Heart right ventricle (tissue), 16 donors: ENCODE results near the gene VAV1. TPM values are rescaled to one million over a fixed set of nuclear protein-coding genes. Genes with fewer than 3 reads are reported as not detected.
A peak's percentile ranks its signal among the peaks of the same experiment; 100 is the strongest.
"Not testable (repeated sequence)": the region's sequence is repeated elsewhere in the genome, so short reads cannot be mapped to it uniquely, and the experiment has no call there.

Source experiments
- ATAC-seq, 8 donors: fragments of 200-7000 bp; cut with Tn5 transposase; one replicate each; pipeline ENCODE4 v1.9.1; 2020; ENCODE audit warnings: mild to moderate bottlenecking in 8 of 8, moderate library complexity in 8 of 8, moderate number of reproducible peaks in 1 of 8
- DNase-seq, 2 donors: peaks; one replicate each; pipeline ENCODE4 v3.0.0-alpha.2; 2020
- H3K27ac ChIP-seq, 10 donors: fragments of 200-600 bp; sonication (generic) in 2 of 10; one replicate each; pipeline versions ENCODE4 v1.5.0 to v1.8.0; 2020 to 2022; ENCODE audit warnings: mild to moderate bottlenecking in 3 of 10
- H3K27me3 ChIP-seq, 7 donors: fragments of 200-600 bp; one replicate each; pipeline ENCODE4 v1.8.0; 2021 to 2022; ENCODE audit warnings: mild to moderate bottlenecking in 2 of 7
- H3K36me3 ChIP-seq, 9 donors: fragments of 200-600 bp; sonication (generic) in 1 of 9; one replicate each; pipeline versions ENCODE4 v1.5.0 to v1.8.0; 2020 to 2022; ENCODE audit warnings: mild to moderate bottlenecking in 2 of 9
- H3K4me1 ChIP-seq, 9 donors: fragments of 200-600 bp; sonication (generic) in 1 of 9; one replicate each; pipeline versions ENCODE4 v1.5.0 to v1.8.0; 2020 to 2022; ENCODE audit warnings: mild to moderate bottlenecking in 4 of 9
- H3K4me3 ChIP-seq, 10 donors: fragments of 200-600 bp; sonication (generic) in 2 of 10; one replicate each; pipeline versions ENCODE4 v1.5.0 to v1.8.0; 2020 to 2022; ENCODE audit warnings: mild to moderate bottlenecking in 7 of 10, moderate library complexity in 2 of 10
- H3K9me3 ChIP-seq, 11 donors: fragments of 200-600 bp in 10 of 11; sonication (generic) in 2 of 11; one replicate each; pipeline versions ENCODE4 v1.5.0 to v1.8.0; 2013 to 2022; ENCODE audit warnings: mild to moderate bottlenecking in 2 of 11, control low read depth in 1 of 11, moderate library complexity in 1 of 11
- WGBS, 2 donors: extraction: QIAGEN DNeasy Blood & Tissue Kit; methylation state at CpG; one replicate each; pipeline ENCODE4 v1.1.7; 2013; ENCODE audit warnings: inconsistent platforms in 1 of 2; 5-methylcytosine and 5-hydroxymethylcytosine counted together
- intact Hi-C, 10 donors: fragments of 100-400 bp; cut with DNase I; formaldehyde crosslinking; loops; one replicate each; pipeline versions ENCODE4 v1.11.1 to v1.14.2; 2022
- polyA plus RNA-seq, 2 donors: library from polyadenylated mRNA; stranded (reverse); fragments of 200-250 nt; gene quantifications; one replicate each; pipeline ENCODE4 v1.2.3, GENCODE V29; 2013
- total RNA-seq, 10 donors: library from RNA; stranded (reverse); fragmentation: NEBNext Ultra II Directional in 3 of 10; extraction: Animal tissue kit (Norgen Biotek cat#: 25700) in 3 of 10; gene quantifications; one replicate each; pipeline versions ENCODE4 v1.2.1 to v1.2.4, GENCODE V29; 2021 to 2023
- TF ChIP-seq, protein P1 (sequence below), 9 donors: fragments of 200-600 bp; sonication (generic) in 2 of 9; IDR thresholded peaks; one replicate each; pipeline versions ENCODE4 v1.5.0 to v1.8.0; 2021 to 2022; ENCODE audit warnings: antibody characterized with exemption in 9 of 9, mild to moderate bottlenecking in 5 of 9, moderate library complexity in 1 of 9
- donor health status: Arrhythmogenic right ventricular cardiomyopathy.
- donor health status: ischemic (EF 13 %, LVEDD 7.1; RV severe dilation, severe dysfunction).
- donor health status: healthy with polysubstance abuse.
- donor health status: DM: no; HTN: yes; CAD: no.
- donor health status: DM: no; HTN: no; CAD: no.
- donor health status: ischemic (EF 25% LVEDD 6.9; RV normal size, moderate dysfunction).
- donor health status: ischemic (EF 25% LVEDD 5.7; RV mildly dilated, moderate dysfunction).
- donor health status: healthy.
- donor health status: DM: yes; HTN: yes; CAD: no.
- donor health status: Ischemic cardiomyopathy.
- donor health status: ischemic (EF 35%, LVEDD 5.7; RV mildly dilated, moderate dysfunction).
- donor health status: nonischemic (EF 11% LVEDD 7.7; RV severe dilation, severe dysfunction).
- donor health status: DM: yes; HTN: yes; CAD: no.
- donor health status: PGD.
- donor health status: ischemic (EF 29% LVEDD 5.4; RV normal size, mild dysfunction).
- donor health status: nonischemic (EF 23%, LVEDD 6.1; RV moderate dilation, normal function).

The VAV1 gene
- total and polyA plus RNA-seq, 12 donors, result 0.45 to 11.0 (median 1.4) TPM

DNA sequence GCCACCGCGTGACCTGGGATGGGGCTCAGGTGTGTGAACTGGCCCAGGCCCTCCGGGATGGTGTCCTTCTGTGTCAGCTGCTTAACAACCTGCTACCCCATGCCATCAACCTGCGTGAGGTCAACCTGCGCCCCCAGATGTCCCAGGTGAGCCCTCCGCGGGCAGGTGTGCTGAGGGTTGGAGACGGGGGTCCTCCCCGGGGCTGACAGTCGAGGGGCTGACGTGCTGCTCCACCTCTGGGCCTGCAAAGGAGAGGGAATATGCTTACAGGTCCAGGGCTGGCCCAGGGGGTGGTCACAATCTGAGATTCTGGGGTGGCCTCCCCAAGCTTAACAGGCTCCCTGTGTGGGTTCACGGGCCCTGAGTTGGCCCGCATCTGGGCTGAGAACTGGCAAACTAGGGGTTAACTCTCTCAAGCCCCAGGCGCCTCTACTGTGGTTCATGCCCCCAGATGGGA is 386 bp downstream of the VAV1 start:
- TF ChIP-seq, protein P1, sequence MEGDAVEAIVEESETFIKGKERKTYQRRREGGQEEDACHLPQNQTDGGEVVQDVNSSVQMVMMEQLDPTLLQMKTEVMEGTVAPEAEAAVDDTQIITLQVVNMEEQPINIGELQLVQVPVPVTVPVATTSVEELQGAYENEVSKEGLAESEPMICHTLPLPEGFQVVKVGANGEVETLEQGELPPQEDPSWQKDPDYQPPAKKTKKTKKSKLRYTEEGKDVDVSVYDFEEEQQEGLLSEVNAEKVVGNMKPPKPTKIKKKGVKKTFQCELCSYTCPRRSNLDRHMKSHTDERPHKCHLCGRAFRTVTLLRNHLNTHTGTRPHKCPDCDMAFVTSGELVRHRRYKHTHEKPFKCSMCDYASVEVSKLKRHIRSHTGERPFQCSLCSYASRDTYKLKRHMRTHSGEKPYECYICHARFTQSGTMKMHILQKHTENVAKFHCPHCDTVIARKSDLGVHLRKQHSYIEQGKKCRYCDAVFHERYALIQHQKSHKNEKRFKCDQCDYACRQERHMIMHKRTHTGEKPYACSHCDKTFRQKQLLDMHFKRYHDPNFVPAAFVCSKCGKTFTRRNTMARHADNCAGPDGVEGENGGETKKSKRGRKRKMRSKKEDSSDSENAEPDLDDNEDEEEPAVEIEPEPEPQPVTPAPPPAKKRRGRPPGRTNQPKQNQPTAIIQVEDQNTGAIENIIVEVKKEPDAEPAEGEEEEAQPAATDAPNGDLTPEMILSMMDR (IDR thresholded peaks at IDR 0.05), result no peak
- DNase-seq (no peak), ATAC-seq (no peak)
- peaks cover 0 to 25% (median 11%) of the 10 kb centered on the region in 7 donors for H3K27me3 ChIP-seq
- intact Hi-C loops, result no loop called here
- no peaks in the 10 kb centered on the region for H3K9me3 ChIP-seq
- H3K4me3 ChIP-seq, result peak overlapping the region in 8 of 10 donors; percentile 21 to 78 (median 42)
- H3K4me1 ChIP-seq, result peaks cover 0 to 29% (median 0%) of the 10 kb centered on the region in 9 donors
- WGBS, 2 donors, result 69 to 71% methylated on average over 14 of the region's 14 CpGs
- H3K36me3 ChIP-seq, result no peaks in the 10 kb centered on the region
- H3K27ac ChIP-seq, result peak overlapping the region in 7 of 10 donors; percentile 5 to 94 (median 35)

DNA sequence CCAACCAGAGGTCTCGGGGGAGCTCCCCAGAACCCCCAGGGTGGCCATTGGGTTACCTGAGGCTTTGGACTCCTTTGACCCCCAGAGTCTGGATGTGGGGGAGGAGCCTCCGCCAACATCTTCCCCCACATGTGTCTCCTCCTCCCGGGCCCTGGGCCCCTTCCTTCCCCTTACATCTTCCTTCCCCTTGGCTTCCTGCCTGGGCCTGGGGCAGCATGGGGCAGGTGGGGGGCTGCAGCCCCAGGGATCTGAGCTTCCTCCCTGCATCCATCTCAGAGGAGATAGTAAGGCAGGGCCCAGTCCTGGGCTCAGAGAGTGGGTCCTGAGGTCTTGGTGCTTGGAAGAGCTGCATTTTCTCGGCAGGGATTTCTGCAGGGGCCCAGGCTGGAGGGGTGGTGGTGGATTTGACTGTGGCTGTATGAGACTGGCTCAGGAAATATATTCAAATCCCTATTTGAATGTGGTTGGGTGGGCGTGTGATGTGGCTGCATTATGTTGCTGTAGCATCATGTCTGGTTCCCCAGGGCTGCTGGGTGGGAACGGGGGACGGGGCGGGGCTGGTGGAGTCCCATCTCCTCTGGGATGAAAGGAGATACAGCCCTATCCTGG is 919 bp downstream of the VAV1 start:
- Histone ChIP-seq H3K4me1 (peaks cover 0 to 29% (median 0%) of the 10 kb centered on the region in 9 donors), H3K27me3 (peaks cover 0 to 19% (median 8%) of the 10 kb centered on the region in 7 donors), H3K27ac (peak overlapping the region in 5 of 10 donors; percentile 5 to 94 (median 40)), H3K36me3 (no peaks in the 10 kb centered on the region), H3K9me3 (no peaks in the 10 kb centered on the region), H3K4me3 (peak overlapping the region in 8 of 10 donors; percentile 21 to 78 (median 42))
- intact Hi-C loops, result no loop called here
- TF ChIP-seq, protein P1 (IDR thresholded peaks at IDR 0.05), result no peak
- 41% methylated on average over 8 of the region's 8 CpGs for WGBS, 2 donors
- ATAC-seq (peak; percentile 46 to 83 (median 70)), DNase-seq (peak in 1 of 2 donors; percentile 38)

DNA sequence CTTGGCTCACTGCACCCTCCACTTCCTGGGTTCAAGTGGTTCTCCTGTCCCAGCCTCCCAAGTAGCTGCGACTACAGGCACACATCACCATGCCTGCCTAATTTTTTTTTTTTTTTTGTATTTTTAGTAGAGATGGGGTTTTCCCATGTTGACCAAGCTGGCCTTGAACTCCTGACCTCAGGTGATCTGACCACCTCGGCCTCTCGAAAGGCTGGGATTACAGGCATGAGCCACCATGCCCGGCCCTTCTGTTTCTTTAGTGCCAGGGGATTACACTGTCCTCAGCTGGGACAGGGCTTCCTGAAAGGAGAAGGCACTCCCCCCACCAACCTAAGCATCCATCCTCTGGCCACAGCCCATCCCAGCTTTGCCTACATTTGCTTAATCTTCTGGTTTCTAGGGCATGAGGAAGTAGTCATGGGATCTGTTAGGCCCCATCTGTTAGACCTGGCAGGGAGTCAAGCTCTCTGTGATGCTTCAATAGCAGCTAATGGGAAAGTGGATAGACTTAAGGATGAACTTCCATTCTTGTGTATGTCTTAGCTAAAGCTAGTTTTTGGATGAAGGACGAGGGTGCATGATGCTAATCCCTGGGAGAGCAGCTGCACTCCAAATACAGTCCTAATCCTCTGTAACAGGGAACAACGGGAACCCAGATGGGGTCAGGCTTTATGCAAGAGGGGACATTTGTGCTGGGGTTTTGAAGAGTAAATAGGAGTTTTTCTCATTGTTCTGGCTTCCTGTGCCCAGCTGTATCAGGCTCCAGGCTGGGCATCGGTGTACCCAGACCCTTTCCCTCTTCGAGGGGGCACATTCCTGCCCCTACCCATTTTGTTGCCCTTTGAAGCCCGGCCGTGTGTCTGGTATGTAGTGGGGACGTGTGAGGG is 2.6 kb downstream of the VAV1 start:
- peak in 1 of 8 donors; percentile 23 for ATAC-seq
- H3K27me3 ChIP-seq, result peaks cover 0 to 14% (median 0%) of the 10 kb centered on the region in 7 donors

DNA sequence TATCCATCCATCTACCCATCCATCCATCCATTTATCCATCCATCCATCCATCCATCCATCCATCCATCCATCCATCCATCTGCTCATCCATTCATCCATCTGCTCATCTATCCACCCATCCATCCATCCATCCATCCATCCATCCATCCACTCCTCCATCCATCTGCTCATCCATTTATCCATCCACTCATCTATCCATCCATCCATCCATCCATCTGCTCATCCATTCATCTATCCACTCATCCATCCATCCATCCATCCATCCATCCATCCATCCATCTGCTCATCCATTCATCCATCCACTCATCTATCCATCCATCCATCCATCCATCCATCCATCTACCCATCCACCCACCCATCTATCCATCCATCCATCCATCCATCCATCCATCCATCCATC is 3.5 kb downstream of the VAV1 start:
- Histone ChIP-seq H3K27me3 (peaks cover 0 to 11% (median 0%) of the 10 kb centered on the region in 7 donors), H3K4me1 (peaks cover 0 to 23% (median 0%) of the 10 kb centered on the region in 9 donors)
- DNase-seq, H3K36me3 ChIP-seq, H3K27ac ChIP-seq, ATAC-seq, intact Hi-C loops, H3K9me3 ChIP-seq, H3K4me3 ChIP-seq: not testable (repeated sequence)

More for the DNA sequence above, 2.6 kb downstream of the VAV1 start:
- Histone ChIP-seq H3K4me1 (peaks cover 0 to 23% (median 0%) of the 10 kb centered on the region in 9 donors), H3K4me3 (peak overlapping the region in 1 of 10 donors; percentile 12), H3K27ac (peak overlapping the region in 1 of 10 donors; percentile 47), H3K9me3 (no peaks in the 10 kb centered on the region), H3K36me3 (no peaks in the 10 kb centered on the region)
- DNase-seq, result no peak
- intact Hi-C loops, result loop anchor here in 1 of 10 donors (1.0 kb wide), 1 partner anchor 46 kb away; no protein-coding TSS in a partner anchor
- TF ChIP-seq, protein P1 (IDR thresholded peaks at IDR 0.05), result no peak
- WGBS, 2 donors, result 74 to 82% methylated on average over 11 of the region's 11 CpGs
